Progenitor cell of endocrine pancreas (in vitro differentiated cells): ENCODE results near the gene NISCH. TPM values are rescaled to one million over a fixed set of nuclear protein-coding genes. Genes with fewer than 3 reads are reported as not detected.
A peak's percentile ranks its signal among the peaks of the same experiment; 100 is the strongest.

ENCODE experiments used
- DNase-seq: peaks from one replicate; pipeline ENCODE4 v3.0.0; 2021; ENCODE audit warnings: low spot score; ENCODE audit not compliant: unreplicated experiment
- H3K27ac Mint-ChIP-seq: 2 replicates; pipeline ENCODE4 v1.8.0; 2021; ENCODE audit warnings: mild to moderate bottlenecking, moderate library complexity, mixed read lengths
- H3K27me3 Mint-ChIP-seq: 2 replicates; pipeline ENCODE4 v1.8.0; 2021; ENCODE audit warnings: mixed read lengths
- H3K36me3 Mint-ChIP-seq: 2 replicates; pipeline ENCODE4 v1.8.0; 2022; ENCODE audit warnings: mixed read lengths; ENCODE audit not compliant: insufficient read depth
- H3K4me1 Mint-ChIP-seq: 2 replicates; pipeline ENCODE4 v1.8.0; 2021; ENCODE audit warnings: low read depth, mixed read lengths
- H3K4me3 Mint-ChIP-seq: 2 replicates; pipeline ENCODE4 v1.8.0; 2021; ENCODE audit warnings: low read depth, mild to moderate bottlenecking, moderate library complexity, mixed read lengths
- H3K9me3 Mint-ChIP-seq: 2 replicates; pipeline ENCODE4 v1.8.0; 2021; ENCODE audit warnings: low read depth, mixed read lengths
- total RNA-seq: library from RNA; stranded (reverse); gene quantifications from 2 replicates; pipeline ENCODE4 v1.2.1, GENCODE V29; 2021
- TF ChIP-seq, protein P1 (sequence below): fragments of 200-600 bp; sonication (generic); IDR thresholded peaks from one replicate; pipeline ENCODE4 v1.5.0; 2021; ENCODE audit warnings: antibody characterized with exemption, mild to moderate bottlenecking; ENCODE audit not compliant: unreplicated experiment

The NISCH gene
- total RNA-seq, 1 donor from 2014 or later: 214 TPM

DNA sequence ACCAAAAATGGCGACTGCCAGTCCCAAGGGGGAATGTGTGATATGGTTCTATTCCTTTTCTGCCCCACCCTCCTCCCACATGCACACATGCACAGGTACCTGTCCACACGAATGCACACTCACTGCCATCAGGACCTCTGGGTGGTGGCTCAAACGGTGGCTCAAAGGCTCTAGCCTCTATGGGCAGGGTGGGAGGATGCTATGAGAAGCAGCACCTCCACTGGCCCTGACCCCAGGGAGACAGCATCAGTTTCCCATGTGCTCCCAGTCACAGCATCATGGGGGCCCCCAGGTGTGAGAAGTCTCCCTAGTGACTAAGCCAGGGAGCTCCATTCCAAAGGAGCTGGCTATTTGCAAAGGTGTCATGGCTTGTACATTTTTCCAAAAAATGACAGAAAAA is 26.4 kb upstream of the NISCH start:
- Mint-ChIP-seq H3K9me3 (no peaks in the 10 kb centered on the region), H3K36me3 (no peaks in the 10 kb centered on the region), H3K4me3 (no peak overlapping the region), H3K27me3 (peaks cover 11% of the 10 kb centered on the region), H3K4me1 (peaks cover 10% of the 10 kb centered on the region), H3K27ac (no peak overlapping the region)
- DNase-seq: no peak
- TF ChIP-seq, protein P1, sequence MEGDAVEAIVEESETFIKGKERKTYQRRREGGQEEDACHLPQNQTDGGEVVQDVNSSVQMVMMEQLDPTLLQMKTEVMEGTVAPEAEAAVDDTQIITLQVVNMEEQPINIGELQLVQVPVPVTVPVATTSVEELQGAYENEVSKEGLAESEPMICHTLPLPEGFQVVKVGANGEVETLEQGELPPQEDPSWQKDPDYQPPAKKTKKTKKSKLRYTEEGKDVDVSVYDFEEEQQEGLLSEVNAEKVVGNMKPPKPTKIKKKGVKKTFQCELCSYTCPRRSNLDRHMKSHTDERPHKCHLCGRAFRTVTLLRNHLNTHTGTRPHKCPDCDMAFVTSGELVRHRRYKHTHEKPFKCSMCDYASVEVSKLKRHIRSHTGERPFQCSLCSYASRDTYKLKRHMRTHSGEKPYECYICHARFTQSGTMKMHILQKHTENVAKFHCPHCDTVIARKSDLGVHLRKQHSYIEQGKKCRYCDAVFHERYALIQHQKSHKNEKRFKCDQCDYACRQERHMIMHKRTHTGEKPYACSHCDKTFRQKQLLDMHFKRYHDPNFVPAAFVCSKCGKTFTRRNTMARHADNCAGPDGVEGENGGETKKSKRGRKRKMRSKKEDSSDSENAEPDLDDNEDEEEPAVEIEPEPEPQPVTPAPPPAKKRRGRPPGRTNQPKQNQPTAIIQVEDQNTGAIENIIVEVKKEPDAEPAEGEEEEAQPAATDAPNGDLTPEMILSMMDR: no peak

DNA sequence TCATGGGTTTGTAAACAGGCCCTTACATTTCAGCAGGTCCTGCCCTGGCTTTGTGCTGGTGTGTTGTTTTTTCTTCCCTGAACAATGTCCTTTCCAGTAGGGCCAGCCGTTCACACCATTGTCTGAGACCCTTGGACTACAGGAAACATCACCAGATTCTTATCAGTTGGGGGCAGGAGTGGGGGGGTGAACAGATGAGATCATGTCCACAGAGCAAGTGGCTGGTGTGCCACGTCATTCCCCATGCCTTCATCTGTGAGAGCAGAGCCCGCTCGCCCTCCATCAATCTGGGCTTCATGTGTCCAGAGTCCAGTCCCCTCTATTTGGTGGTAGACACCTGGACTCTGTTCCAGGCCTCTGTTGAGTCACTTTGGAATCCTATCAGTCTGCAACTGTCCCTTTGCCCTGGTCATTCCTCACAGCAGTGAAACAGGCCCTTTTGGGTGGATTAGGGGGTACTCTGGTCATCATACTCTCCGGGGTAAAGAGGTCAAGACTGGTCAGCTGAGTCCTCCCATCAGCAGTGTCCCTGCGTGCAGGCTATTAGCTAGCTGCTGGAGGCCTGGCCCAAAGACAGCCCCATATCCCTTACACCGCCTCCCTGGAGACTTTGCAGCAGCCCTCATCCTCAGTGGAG is 25.5 kb upstream of the NISCH start:
- DNase-seq: no peak
- no peak overlapping the region for H3K4me3 Mint-ChIP-seq
- TF ChIP-seq, protein P1: no peak
- H3K27me3 Mint-ChIP-seq: peaks cover 15% of the 10 kb centered on the region
- no peaks in the 10 kb centered on the region for H3K36me3 Mint-ChIP-seq
- H3K27ac Mint-ChIP-seq: no peak overlapping the region
- peaks cover 8% of the 10 kb centered on the region for H3K4me1 Mint-ChIP-seq
- H3K9me3 Mint-ChIP-seq: no peaks in the 10 kb centered on the region

DNA sequence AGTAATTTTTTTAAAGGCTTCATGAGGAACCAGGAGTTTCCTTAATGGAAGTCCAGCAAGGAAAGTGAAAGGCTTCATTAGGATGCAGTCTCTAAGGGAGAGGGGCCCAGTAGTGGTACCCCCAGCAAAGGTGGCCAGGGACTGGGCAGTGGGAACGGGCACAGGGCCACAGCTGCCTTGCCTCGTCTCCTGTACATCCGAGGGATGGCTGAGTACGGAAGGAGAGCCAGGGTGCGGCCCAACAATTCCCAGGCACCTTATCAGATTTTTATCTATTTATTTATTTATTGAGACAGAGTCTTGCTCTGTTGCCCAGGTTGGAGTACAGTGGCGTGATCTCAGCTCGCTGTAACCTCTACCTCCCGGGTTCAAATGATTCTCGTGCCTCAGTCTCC is 25.0 kb upstream of the NISCH start:
- DNase-seq: no peak
- Mint-ChIP-seq H3K27ac (no peak overlapping the region), H3K4me3 (no peak overlapping the region), H3K27me3 (peaks cover 15% of the 10 kb centered on the region), H3K4me1 (peaks cover 4% of the 10 kb centered on the region), H3K9me3 (no peaks in the 10 kb centered on the region), H3K36me3 (no peaks in the 10 kb centered on the region)
- TF ChIP-seq, protein P1: no peak

DNA sequence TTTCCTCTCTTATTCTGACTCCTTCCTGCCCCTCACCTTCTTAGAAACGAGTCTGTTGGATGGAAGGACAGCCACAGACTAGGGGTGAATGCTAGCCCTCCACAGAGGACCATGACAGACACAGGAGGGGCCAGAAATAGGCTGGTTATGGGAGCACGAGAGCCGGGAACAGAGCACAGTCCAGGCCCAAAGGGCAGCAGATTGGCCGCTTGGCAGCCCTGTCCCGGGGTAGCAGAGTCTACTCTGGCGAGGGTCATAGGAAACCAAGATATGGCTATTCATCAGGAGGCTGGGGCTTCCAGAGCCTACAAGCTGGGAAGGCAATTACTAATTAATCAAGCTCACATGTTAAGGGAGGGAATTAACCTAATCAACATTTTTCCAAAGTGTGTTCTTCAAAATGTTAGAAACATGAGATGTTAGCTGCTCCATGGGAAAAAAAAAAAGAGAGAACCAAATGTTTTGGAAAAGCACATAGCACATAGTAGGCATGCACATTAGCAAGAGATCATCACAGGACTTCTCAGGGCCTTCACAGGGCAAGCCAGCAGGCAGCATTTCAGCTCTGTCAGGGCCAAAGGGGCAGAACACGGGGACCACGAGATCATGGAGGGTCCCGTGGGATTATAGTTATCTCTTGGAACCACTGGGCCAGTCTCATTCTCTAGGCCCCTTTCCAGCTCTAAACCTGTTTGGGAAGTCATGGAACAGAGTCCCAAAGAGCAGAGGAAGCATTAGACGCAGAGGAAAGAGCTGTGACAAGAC is 23.8 kb upstream of the NISCH start:
- peaks cover 15% of the 10 kb centered on the region for H3K27me3 Mint-ChIP-seq
- H3K27ac Mint-ChIP-seq: peak overlapping the region; percentile 33
- no peaks in the 10 kb centered on the region for H3K9me3 Mint-ChIP-seq
- TF ChIP-seq, protein P1: no peak
- H3K36me3 Mint-ChIP-seq: no peaks in the 10 kb centered on the region
- no peak for DNase-seq
- peaks cover 4% of the 10 kb centered on the region for H3K4me1 Mint-ChIP-seq
- H3K4me3 Mint-ChIP-seq: no peak overlapping the region

DNA sequence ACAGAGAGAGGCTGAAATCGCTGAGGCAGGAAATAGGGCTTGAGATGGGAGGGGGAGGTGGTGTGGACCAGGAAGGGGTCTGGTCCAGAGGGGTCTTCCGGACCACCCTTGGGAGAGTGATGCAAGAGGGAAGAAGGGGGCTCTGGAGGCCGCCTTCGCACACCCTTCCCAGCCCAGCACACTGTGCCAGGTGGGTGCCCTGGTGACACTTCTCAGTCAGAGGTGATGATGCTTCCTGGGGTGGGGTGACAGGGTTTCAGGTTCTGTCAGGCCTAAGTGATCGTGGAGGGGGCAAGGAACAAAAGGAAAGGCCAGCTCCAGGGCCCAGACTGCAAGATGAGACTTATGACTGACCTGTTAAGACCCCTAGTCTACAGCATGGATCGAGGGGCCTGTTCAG is 23.2 kb upstream of the NISCH start:
- TF ChIP-seq, protein P1: no peak
- peaks cover 4% of the 10 kb centered on the region for H3K4me1 Mint-ChIP-seq
- H3K27ac Mint-ChIP-seq: no peak overlapping the region
- no peaks in the 10 kb centered on the region for H3K9me3 Mint-ChIP-seq
- H3K4me3 Mint-ChIP-seq: no peak overlapping the region
- H3K36me3 Mint-ChIP-seq: no peaks in the 10 kb centered on the region
- DNase-seq: no peak
- peaks cover 15% of the 10 kb centered on the region for H3K27me3 Mint-ChIP-seq
